ENCODE results near the gene RHOV.

The RHOV gene

GRCh38 chr15:40845036-40845435 is 29.0 kb downstream of the RHOV start:
- no peak for DNase-seq (ENCODE audit: low read depth)

DNA sequence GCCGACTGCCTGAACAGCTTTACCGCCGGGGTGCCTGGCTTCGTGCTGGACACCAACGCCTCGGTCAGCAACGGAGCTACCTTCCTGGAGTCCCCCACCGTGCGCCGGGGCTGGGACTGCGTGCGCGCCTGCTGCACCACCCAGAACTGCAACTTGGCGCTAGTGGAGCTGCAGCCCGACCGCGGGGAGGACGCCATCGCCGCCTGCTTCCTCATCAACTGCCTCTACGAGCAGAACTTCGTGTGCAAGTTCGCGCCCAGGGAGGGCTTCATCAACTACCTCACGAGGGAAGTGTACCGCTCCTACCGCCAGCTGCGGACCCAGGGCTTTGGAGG is 29.4 kb downstream of the RHOV start:
- DNase-seq (ENCODE audit: low read depth): peak; percentile 10

DNA sequence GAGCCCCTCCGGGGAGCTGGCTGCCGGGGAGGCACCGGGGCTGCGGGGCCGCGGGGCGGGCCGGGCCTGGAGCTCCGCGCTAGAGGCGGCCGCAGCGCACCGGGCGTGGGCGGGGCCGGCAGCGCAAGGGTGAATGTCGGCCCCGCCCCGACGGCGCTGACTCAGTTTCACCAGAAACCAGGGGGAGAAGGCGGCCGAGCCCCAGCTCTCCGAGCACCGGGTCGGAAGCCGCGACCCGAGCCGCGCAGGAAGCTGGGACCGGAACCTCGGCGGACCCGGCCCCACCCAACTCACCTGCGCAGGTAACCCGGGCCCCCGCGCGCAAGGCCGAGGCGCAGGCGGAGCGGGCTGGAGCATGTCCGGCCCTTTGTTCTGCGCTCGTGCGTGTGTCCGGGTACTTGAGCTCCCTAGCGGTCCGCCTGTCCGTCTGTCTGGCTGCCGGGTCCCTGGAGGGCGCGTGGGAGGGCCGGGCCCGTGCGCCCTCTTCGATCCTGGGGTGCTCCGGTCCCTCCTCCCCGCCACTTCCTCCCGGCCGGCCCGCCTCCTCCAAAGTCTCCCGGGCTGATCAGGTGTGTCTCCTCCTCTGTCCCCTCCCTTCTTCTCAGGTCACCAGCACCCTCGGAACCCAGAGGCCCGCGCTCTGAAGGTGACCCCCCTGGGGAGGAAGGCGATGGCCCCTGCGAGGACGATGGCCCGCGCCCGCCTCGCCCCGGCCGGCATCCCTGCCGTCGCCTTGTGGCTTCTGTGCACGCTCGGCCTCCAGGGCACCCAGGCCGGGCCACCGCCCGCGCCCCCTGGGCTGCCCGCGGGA is 29.9 kb downstream of the RHOV start, which contains the start of gene SPINT1:
SPINT1 (plus strand) TSS at position 164 of the 811 bp plus-strand sequence; CDS start at position 671, 507 bp downstream.
- peak; percentile 46 for DNase-seq (ENCODE audit: low read depth)

DNA sequence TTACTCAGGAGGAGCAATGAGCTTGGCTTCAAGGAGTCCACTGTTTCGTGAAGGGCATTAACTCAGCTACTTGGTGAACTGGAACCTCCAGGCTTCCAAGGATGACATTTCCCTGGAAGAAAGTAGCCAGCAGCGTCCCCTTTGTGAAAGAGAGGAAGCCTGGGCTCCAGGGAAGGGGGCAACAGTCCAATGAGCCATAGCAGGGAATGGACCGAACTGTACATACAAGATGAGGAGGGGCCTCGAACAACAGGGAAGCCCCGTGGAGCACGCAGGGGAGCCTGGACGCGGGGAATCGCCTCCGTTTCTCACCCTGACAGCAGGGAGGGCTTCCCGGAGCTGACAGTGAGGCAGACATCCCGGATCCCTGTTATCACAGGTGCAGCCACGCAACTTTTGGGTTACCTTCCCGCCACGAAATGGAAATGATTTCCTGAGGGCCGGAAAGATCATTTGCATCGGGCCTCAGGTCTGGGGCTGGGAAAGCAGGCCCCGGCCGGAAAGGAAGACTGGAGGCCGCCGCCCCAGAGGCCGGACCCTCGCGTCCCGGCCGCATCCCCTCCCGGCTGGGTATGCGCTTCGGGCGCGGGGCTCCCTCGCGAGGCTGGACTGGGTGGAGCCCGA is 30.7 kb downstream of the RHOV start:
- no peak for DNase-seq (ENCODE audit: low read depth)

GRCh38 chr15:40841741-40842140 is 32.3 kb downstream of the RHOV start:
- no peak for DNase-seq (ENCODE audit: low read depth)

GRCh38 chr15:40838756-40839155 is 35.3 kb downstream of the RHOV start:
- no peak for DNase-seq (ENCODE audit: low read depth)

- no peak for DNase-seq (ENCODE audit: low read depth)
Measured at GRCh38 chr15:40836020-40836419, 38.0 kb downstream of the RHOV start.

DNA sequence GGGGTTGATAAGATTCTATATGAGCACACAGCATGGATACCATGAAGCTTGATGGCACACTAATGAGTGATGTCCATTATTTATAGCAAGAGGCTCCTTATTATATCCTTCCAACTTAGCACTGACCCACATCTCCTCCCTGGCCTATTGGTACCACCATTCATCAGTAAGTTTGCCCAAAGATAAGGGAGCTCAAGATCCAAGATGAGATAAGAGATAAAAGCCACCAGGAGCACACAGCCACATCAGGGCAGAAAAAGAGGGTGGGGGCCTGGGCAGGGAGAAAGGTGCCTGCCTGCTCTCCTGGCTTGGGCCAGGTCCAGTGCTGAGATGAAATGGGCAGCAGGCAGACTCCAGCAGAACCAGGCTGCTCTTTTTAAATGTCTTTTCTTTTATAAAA is 41.1 kb downstream of the RHOV start:
- no peak for DNase-seq (ENCODE audit: low read depth)

DNA sequence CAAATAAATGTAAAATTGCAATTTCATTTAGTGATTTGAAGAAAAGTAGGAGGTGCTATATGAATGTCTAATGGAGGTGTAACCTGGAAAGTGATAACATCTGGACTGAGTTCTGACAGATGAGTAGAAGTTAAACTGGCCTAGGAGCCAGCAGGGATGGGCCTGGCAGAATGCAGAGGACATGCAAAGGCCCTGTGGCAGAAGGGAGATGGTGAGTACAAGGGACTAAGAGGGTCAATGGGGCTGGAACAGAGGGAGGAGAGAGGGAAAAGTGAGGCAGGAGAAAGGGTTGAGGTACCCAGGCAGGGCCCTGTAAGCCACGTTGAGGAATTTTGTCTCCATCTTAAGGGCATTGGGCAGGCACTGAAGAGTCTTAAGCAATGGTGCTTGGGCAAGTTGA is 42.2 kb downstream of the RHOV start:
- no peak for DNase-seq (ENCODE audit: low read depth)

- DNase-seq (ENCODE audit: low read depth): no peak
Measured at GRCh38 chr15:40830884-40831283, 43.1 kb downstream of the RHOV start.

GRCh38 chr15:40829115-40829514 is 44.9 kb downstream of the RHOV start:
- no peak for DNase-seq (ENCODE audit: low read depth)

DNA sequence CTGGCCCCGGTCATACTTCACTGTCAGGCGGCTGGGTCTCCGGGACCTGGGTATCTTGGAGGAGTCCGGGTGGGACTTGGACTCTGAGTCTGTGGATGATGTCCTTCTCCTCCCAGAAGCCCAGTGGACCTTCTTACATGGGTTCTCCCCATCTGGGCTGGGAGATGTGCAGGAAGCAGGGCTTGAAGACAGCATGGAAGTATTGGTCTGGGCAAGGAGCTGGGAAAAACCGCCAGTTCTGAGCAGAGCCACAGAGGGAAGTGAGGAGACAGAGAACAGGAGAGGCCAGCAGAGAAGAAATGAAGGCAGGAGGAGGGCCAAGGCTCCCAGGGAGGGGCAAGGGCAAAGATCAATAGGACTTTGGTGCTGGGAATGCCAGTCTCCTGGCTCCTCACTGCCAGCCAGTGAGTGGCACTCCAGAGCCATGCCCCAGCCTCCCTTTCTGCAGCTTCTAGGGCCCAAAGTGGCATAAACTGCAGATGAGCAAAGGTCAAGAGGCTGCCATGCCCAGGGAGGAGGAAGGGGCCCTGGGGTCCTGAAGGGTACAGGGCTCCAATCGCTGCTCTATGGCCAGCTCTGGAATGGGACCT is 45.5 kb downstream of the RHOV start, which contains the start of gene PPP1R14D:
PPP1R14D (minus strand) TSS at position 262 of the 590 bp plus-strand sequence; CDS start at position 195, 67 bp downstream.
- no peak for DNase-seq (ENCODE audit: low read depth)

DNA sequence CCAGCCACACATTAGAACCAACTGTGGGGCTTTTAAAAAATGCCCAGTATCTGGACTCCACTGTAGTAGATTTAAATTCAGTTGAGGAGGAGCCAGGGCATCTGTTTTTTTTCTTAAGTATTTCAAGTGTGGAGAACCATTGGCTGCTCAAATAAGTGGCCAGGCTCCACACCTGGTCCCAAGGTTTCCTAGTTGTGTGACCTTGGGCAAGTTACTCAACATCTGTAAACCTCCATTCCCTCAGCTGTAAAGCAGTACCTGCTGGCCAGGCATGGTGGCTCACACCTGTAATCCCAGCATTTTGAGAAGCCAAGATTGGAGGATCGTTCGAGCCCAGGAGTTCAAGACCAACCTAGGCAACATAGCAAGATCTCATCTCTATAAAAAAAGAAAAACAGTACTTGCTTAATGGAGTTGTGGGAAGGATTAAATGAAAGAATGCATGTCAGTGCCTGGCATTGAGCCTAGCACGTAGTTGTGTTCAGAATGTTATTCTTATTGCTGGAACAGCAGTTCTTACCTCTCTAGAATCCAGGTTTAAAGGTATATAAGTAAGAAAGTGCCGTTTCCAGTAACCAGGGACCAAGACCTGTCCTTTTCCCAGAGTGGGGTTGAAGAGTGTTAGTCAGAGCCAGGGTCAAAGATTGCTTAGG is 47.5 kb downstream of the RHOV start:
- DNase-seq (ENCODE audit: low read depth): no peak

GRCh38 chr15:40825661-40826422 is 48.2 kb downstream of the RHOV start:
- no peak for DNase-seq (ENCODE audit: low read depth)

GRCh38 chr15:40823572-40824343 is 50.3 kb downstream of the RHOV start:
- DNase-seq (ENCODE audit: low read depth): no peak

Measured in stimulated activated CD8-positive, alpha-beta memory T cell treated with anti-CD3 and anti-CD28 coated beads, Interleukin-7, amount 100 ng/mL, for 24 hours (primary cell).